Measurements from ENCODE around the gene RGS6.

Gene RGS6

GRCh38 chr14:72555609-72556000, 623.4 kb downstream of the RGS6 start:
- H3K36me3 ChIP-seq (ENCODE audit: insufficient read depth, low read depth, low read length): no peaks in the 10 kb centered on the region
- H3K4me1 ChIP-seq (ENCODE audit: insufficient read depth, low read length): peaks cover 14% of the 10 kb centered on the region
- H3K9ac ChIP-seq (ENCODE audit: low read depth, low read length): no peak overlapping the region
- H3K27me3 ChIP-seq (ENCODE audit: insufficient read depth, low read length): peaks cover 3% of the 10 kb centered on the region; the same call in 1 of the 2 replicates
- no peak overlapping the region for H3K4me3 ChIP-seq (ENCODE audit: low read length)
- H3K9me3 ChIP-seq (ENCODE audit: insufficient read depth, low read depth, low read length): no peaks in the 10 kb centered on the region
- no peak overlapping the region for H3K27ac ChIP-seq (ENCODE audit: low read length)

- Histone ChIP-seq H3K9me3 (ENCODE audit: insufficient read depth, low read depth, low read length) (no peaks in the 10 kb centered on the region), H3K4me3 (ENCODE audit: low read length) (no peak overlapping the region), H3K27ac (ENCODE audit: low read length) (no peak overlapping the region), H3K9ac (ENCODE audit: low read depth, low read length) (no peak overlapping the region), H3K36me3 (ENCODE audit: insufficient read depth, low read depth, low read length) (no peaks in the 10 kb centered on the region), H3K4me1 (ENCODE audit: insufficient read depth, low read length) (peaks cover 14% of the 10 kb centered on the region), H3K27me3 (ENCODE audit: insufficient read depth, low read length) (peaks cover 3% of the 10 kb centered on the region; the same call in 1 of the 2 replicates)
Measured at GRCh38 chr14:72557671-72558070, 625.4 kb downstream of the RGS6 start.

- Histone ChIP-seq H3K4me3 (ENCODE audit: low read length) (no peak overlapping the region), H3K27me3 (ENCODE audit: insufficient read depth, low read length) (no peaks in the 10 kb centered on the region; the same call in 1 of the 2 replicates), H3K9ac (ENCODE audit: low read depth, low read length) (no peak overlapping the region), H3K9me3 (ENCODE audit: insufficient read depth, low read depth, low read length) (no peaks in the 10 kb centered on the region), H3K4me1 (ENCODE audit: insufficient read depth, low read length) (peaks cover 14% of the 10 kb centered on the region), H3K36me3 (ENCODE audit: insufficient read depth, low read depth, low read length) (no peaks in the 10 kb centered on the region), H3K27ac (ENCODE audit: low read length) (no peak overlapping the region)
Measured at GRCh38 chr14:72558721-72559120, 626.5 kb downstream of the RGS6 start.

DNA sequence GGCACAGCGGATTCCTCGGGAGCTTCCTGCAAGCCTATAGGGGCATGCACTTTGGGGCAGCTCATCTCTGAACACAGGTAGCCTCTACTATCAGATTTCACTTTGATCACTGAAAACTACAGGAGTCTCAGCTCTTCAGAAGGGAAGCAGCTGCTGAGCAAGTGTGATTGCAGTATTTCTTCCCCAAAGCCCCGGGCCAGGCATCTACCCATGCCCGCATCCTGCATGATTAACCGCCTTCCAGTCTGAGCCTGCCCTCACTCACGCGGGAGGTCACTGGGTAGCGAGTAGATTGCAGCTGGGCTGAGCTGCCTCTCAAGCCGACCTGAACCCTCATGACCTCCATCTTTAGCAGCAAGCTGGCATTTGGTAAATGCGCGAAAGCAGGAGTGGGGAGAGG, 627.0 kb downstream of the RGS6 start:
- Histone ChIP-seq H3K9ac (ENCODE audit: low read depth, low read length) (no peak overlapping the region), H3K9me3 (ENCODE audit: insufficient read depth, low read depth, low read length) (no peaks in the 10 kb centered on the region), H3K27ac (ENCODE audit: low read length) (no peak overlapping the region), H3K27me3 (ENCODE audit: insufficient read depth, low read length) (no peaks in the 10 kb centered on the region; the same call in 1 of the 2 replicates), H3K4me3 (ENCODE audit: low read length) (no peak overlapping the region), H3K4me1 (ENCODE audit: insufficient read depth, low read length) (peaks cover 10% of the 10 kb centered on the region), H3K36me3 (ENCODE audit: insufficient read depth, low read depth, low read length) (no peaks in the 10 kb centered on the region)

DNA sequence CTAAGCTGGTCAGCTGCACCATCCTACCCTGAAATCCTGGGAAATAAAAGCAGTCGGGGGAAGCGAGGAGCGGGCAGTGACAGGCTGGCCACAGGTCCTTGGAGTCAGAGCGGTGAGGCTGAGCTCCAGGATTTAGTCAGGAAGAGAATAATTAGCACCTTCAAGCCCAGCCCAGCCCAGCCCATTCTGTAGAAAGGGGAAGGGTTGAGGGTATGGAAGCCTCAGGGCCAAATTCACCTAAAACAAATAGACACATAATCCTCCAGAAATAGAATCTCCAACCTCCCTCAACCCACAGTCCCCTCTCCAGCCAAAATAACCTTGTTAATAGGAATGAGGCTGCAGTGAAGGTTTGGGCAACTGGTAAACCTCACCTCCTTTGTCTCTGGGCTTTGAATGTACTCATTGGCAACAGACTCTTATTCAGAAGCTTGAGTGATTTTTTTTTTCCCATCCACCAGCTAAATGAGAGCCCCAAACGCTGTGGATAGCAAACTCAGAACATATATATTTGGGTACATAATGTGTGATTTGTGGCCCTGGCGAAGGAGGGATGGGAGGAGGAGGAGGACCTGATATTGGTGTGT, 627.5 kb downstream of the RGS6 start:
- H3K27me3 ChIP-seq (ENCODE audit: insufficient read depth, low read length): no peaks in the 10 kb centered on the region
- no peak overlapping the region for H3K27ac ChIP-seq (ENCODE audit: low read length)

GRCh38 chr14:72560331-72560730, 628.1 kb downstream of the RGS6 start:
- H3K9ac ChIP-seq (ENCODE audit: low read depth, low read length): no peak overlapping the region
- no peak overlapping the region for H3K4me3 ChIP-seq (ENCODE audit: low read length)
- peaks cover 7% of the 10 kb centered on the region for H3K4me1 ChIP-seq (ENCODE audit: insufficient read depth, low read length)
- H3K36me3 ChIP-seq (ENCODE audit: insufficient read depth, low read depth, low read length): no peaks in the 10 kb centered on the region
- H3K27me3 ChIP-seq (ENCODE audit: insufficient read depth, low read length): no peaks in the 10 kb centered on the region
- no peaks in the 10 kb centered on the region for H3K9me3 ChIP-seq (ENCODE audit: insufficient read depth, low read depth, low read length)
- H3K27ac ChIP-seq (ENCODE audit: low read length): no peak overlapping the region

More for the DNA sequence above, 627.5 kb downstream of the RGS6 start:
- no peak overlapping the region for H3K4me3 ChIP-seq (ENCODE audit: low read length)
- H3K9ac ChIP-seq (ENCODE audit: low read depth, low read length): no peak overlapping the region
- H3K4me1 ChIP-seq (ENCODE audit: insufficient read depth, low read length): peaks cover 7% of the 10 kb centered on the region
- H3K9me3 ChIP-seq (ENCODE audit: insufficient read depth, low read depth, low read length): no peaks in the 10 kb centered on the region
- H3K36me3 ChIP-seq (ENCODE audit: insufficient read depth, low read depth, low read length): no peaks in the 10 kb centered on the region

DNA sequence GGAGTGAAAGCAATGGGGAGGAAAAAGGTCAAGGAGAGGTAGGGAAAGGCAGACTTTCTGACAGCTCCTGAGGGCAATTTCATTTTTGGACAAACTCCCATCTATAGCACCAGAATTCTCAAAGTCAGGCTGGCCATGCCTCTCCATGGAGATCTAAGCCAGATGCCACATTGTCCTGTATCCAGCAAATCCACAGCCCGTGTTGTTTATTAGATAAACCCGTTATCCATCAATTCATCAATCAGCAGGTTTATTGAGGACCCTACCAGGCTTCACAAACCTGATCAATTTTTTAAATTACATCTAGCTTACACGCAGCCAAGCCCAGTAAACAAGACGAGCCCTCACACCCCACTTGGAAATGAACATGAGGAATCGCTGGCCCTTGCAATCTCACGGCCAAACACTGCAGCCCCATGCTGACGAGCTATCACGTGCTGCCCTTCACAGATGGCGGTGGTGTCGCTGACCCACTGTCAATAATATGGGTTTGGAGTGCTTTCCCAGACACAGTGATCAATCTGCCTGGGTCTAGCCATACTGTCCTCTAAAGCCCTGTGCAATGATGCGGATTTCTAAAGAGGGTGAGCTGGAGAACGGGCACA, 628.8 kb downstream of the RGS6 start:
- Histone ChIP-seq H3K4me1 (ENCODE audit: insufficient read depth, low read length) (peaks cover 7% of the 10 kb centered on the region), H3K9me3 (ENCODE audit: insufficient read depth, low read depth, low read length) (no peaks in the 10 kb centered on the region), H3K36me3 (ENCODE audit: insufficient read depth, low read depth, low read length) (no peaks in the 10 kb centered on the region), H3K27ac (ENCODE audit: low read length) (no peak overlapping the region), H3K9ac (ENCODE audit: low read depth, low read length) (no peak overlapping the region), H3K27me3 (ENCODE audit: insufficient read depth, low read length) (no peaks in the 10 kb centered on the region), H3K4me3 (ENCODE audit: low read length) (no peak overlapping the region)

- Histone ChIP-seq H3K4me1 (ENCODE audit: insufficient read depth, low read length) (peaks cover 7% of the 10 kb centered on the region), H3K9ac (ENCODE audit: low read depth, low read length) (no peak overlapping the region), H3K4me3 (ENCODE audit: low read length) (no peak overlapping the region), H3K36me3 (ENCODE audit: insufficient read depth, low read depth, low read length) (no peaks in the 10 kb centered on the region), H3K27me3 (ENCODE audit: insufficient read depth, low read length) (no peaks in the 10 kb centered on the region), H3K27ac (ENCODE audit: low read length) (no peak overlapping the region), H3K9me3 (ENCODE audit: insufficient read depth, low read depth, low read length) (no peaks in the 10 kb centered on the region)
Measured at GRCh38 chr14:72562300-72562699, 630.1 kb downstream of the RGS6 start.

DNA sequence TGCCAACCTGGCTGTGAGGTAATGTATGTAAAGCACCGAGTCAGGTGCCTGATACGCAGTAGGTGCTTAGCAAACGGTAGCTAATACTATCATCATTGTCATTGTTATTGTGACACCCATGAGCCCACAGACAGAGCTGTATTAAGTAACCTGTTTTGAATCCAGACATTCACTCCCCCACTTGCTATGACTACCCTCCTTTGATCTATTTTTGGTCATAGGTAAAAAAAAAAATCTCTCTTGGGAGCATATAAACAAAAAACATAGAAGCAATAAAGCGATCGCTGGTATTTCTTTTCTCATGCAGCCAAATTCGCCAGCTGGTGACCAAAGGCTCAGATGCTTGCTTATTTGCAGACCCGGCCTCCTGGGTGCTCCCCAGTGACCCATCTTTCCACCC, 631.4 kb downstream of the RGS6 start:
- Histone ChIP-seq H3K9me3 (ENCODE audit: insufficient read depth, low read depth, low read length) (no peaks in the 10 kb centered on the region), H3K27me3 (ENCODE audit: insufficient read depth, low read length) (no peaks in the 10 kb centered on the region), H3K36me3 (ENCODE audit: insufficient read depth, low read depth, low read length) (no peaks in the 10 kb centered on the region)

GRCh38 chr14:72565149-72565559, 632.9 kb downstream of the RGS6 start:
- no peaks in the 10 kb centered on the region for H3K27me3 ChIP-seq (ENCODE audit: insufficient read depth, low read length)
- no peak overlapping the region for H3K27ac ChIP-seq (ENCODE audit: low read length)
- no peak overlapping the region for H3K9ac ChIP-seq (ENCODE audit: low read depth, low read length)
- H3K9me3 ChIP-seq (ENCODE audit: insufficient read depth, low read depth, low read length): no peaks in the 10 kb centered on the region
- no peak overlapping the region for H3K4me3 ChIP-seq (ENCODE audit: low read length)
- no peaks in the 10 kb centered on the region for H3K4me1 ChIP-seq (ENCODE audit: insufficient read depth, low read length)
- H3K36me3 ChIP-seq (ENCODE audit: insufficient read depth, low read depth, low read length): no peaks in the 10 kb centered on the region

More for the DNA sequence above, 631.4 kb downstream of the RGS6 start:
- peaks cover 7% of the 10 kb centered on the region for H3K4me1 ChIP-seq (ENCODE audit: insufficient read depth, low read length)
- H3K9ac ChIP-seq (ENCODE audit: low read depth, low read length): no peak overlapping the region
- no peak overlapping the region for H3K27ac ChIP-seq (ENCODE audit: low read length)
- no peak overlapping the region for H3K4me3 ChIP-seq (ENCODE audit: low read length)

- Histone ChIP-seq H3K27me3 (ENCODE audit: insufficient read depth, low read length) (no peaks in the 10 kb centered on the region), H3K4me3 (ENCODE audit: low read length) (no peak overlapping the region), H3K27ac (ENCODE audit: low read length) (no peak overlapping the region), H3K9me3 (ENCODE audit: insufficient read depth, low read depth, low read length) (no peaks in the 10 kb centered on the region), H3K36me3 (ENCODE audit: insufficient read depth, low read depth, low read length) (no peaks in the 10 kb centered on the region), H3K9ac (ENCODE audit: low read depth, low read length) (no peak overlapping the region), H3K4me1 (ENCODE audit: insufficient read depth, low read length) (no peaks in the 10 kb centered on the region)
Measured at GRCh38 chr14:72565917-72566316, 633.7 kb downstream of the RGS6 start.

- H3K36me3 ChIP-seq (ENCODE audit: insufficient read depth, low read depth, low read length): no peaks in the 10 kb centered on the region
- H3K9ac ChIP-seq (ENCODE audit: low read depth, low read length): no peak overlapping the region
- H3K27me3 ChIP-seq (ENCODE audit: insufficient read depth, low read length): no peaks in the 10 kb centered on the region
- H3K9me3 ChIP-seq (ENCODE audit: insufficient read depth, low read depth, low read length): no peaks in the 10 kb centered on the region
- no peak overlapping the region for H3K27ac ChIP-seq (ENCODE audit: low read length)
- no peaks in the 10 kb centered on the region for H3K4me1 ChIP-seq (ENCODE audit: insufficient read depth, low read length)
- H3K4me3 ChIP-seq (ENCODE audit: low read length): no peak overlapping the region
Measured at GRCh38 chr14:72567226-72567625, 635.0 kb downstream of the RGS6 start.

All from iPS-20b (cell line).